Stomach smooth muscle (tissue), 2 donors: ENCODE data around the gene CIAO3.

Experiments
- H3K27ac ChIP-seq: one replicate; pipeline ENCODE4 v1.7.0; 2013; ENCODE audit warnings: mild to moderate bottlenecking, low read length, inconsistent platforms
- H3K27me3 ChIP-seq, 2 donors: one replicate each; pipeline ENCODE4 v1.7.0; 2013; ENCODE audit warnings: low read length in 2 of 2; ENCODE audit not compliant: insufficient read depth in 2 of 2, control insufficient read depth in 1 of 2
- H3K36me3 ChIP-seq, 2 donors: one replicate each; pipeline ENCODE4 v1.7.0; 2013; ENCODE audit warnings: low read length in 2 of 2; ENCODE audit not compliant: control insufficient read depth in 2 of 2, insufficient read depth in 2 of 2
- H3K4me1 ChIP-seq: one replicate; pipeline ENCODE4 v1.7.0; 2013; ENCODE audit warnings: low read length; ENCODE audit not compliant: control insufficient read depth, insufficient read depth
- H3K4me3 ChIP-seq, 2 donors: one replicate each; pipeline ENCODE4 v1.7.0; 2013; ENCODE audit warnings: low read length in 2 of 2
- H3K9ac ChIP-seq, 2 donors: one replicate each; pipeline ENCODE4 v1.7.0; 2013; ENCODE audit warnings: low read length in 2 of 2, mild to moderate bottlenecking in 1 of 2
- H3K9me3 ChIP-seq, 2 donors: one replicate each; pipeline ENCODE4 v1.7.0; 2013; ENCODE audit warnings: low read length in 2 of 2; ENCODE audit not compliant: control insufficient read depth in 2 of 2
- donor health status: healthy.
- donor health status: Pancreatic carcinoma.

The CIAO3 gene

DNA sequence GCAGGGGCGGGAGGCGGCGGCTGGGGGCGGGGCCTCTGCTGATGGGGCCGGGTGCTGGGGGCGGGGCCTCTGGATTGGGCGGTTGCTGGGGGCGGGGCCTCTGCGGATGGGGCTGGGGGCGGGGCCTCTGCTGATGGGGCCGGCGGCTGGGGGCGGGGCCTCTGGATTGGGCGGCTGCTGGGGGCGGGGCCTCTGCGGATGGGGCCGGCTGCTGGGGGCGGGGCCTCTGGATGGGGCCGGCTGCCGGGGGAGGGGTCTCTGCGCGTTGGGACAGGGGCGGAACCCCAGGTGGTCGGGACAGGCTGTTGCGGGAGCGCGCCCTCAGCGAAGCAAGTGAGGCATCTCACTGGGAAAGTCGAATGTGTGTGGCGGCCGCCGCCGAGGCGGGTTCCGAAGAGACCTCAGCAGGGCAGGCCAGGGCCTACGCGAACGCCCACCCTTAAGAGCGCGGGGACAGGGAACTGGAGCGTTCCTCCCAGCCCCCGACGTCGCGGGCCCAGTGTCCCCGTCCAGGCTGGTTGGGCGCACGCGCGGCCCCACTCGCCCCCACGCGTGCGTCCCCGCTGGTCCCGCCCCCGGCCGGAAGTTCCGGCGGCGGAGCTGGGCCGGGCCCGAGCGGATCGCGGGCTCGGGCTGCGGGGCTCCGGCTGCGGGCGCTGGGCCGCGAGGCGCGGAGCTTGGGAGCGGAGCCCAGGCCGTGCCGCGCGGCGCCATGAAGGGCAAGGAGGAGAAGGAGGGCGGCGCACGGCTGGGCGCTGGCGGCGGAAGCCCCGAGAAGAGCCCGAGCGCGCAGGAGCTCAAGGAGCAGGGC is 60.8 kb downstream of the CIAO3 start, which contains the start of gene STUB1:
TSS of gene STUB1 (plus strand) at position 597 of the 811 bp plus-strand sequence. CDS start at position 713, 116 bp downstream.
- peaks cover 60% of the 10 kb centered on the region for H3K4me1 ChIP-seq

More for the DNA sequence above, 60.8 kb downstream of the CIAO3 start, which contains the start of gene STUB1:
- peak within 1 kb of the TSS; percentile 67 for H3K27ac ChIP-seq
- peaks cover 0 to 3% of the 10 kb centered on the region in 2 donors for H3K27me3 ChIP-seq
- no peaks in the 10 kb centered on the region for H3K9me3 ChIP-seq
- peaks cover 12 to 17% of the 10 kb centered on the region in 2 donors for H3K36me3 ChIP-seq
- peak within 1 kb of the TSS; percentile 75 to 80 for H3K9ac ChIP-seq
- peak within 1 kb of the TSS; percentile 81 to 83 for H3K4me3 ChIP-seq
